GM21360 (cell line): ENCODE results near the gene SNHG17.

Source experiments
- ATAC-seq: cut with Tn5 transposase; IDR thresholded peaks from one replicate; pipeline ENCODE4 v1.9.1; 2021; ENCODE audit warnings: mild to moderate bottlenecking, moderate library complexity; ENCODE audit not compliant: unreplicated experiment

SNHG17 gene

GRCh38 chr20:38377039-38377685 is 58.0 kb downstream of the SNHG17 start:
- no peak for ATAC-seq

DNA sequence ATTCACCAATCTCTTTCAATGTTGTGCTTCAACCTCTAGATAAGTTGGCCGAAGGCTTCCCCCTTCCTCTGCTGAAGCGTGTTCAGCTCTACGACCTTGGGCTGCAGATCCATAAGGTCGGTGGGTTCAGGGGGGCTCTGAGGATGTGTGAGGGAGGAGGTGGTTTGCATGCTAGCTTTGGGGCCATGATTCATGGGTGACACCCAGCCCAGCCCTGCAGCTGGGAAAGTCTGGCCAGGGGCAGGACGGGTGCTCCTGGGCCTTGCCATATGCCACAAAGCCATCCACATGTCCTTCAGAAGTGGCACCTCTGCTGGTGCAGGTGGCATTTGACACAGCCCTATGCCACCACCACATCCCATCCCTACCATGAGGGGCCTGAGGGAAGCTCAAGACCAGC is 61.2 kb downstream of the SNHG17 start:
- no peak for ATAC-seq

GRCh38 chr20:38373231-38373867 is 61.8 kb downstream of the SNHG17 start:
- no peak for ATAC-seq

DNA sequence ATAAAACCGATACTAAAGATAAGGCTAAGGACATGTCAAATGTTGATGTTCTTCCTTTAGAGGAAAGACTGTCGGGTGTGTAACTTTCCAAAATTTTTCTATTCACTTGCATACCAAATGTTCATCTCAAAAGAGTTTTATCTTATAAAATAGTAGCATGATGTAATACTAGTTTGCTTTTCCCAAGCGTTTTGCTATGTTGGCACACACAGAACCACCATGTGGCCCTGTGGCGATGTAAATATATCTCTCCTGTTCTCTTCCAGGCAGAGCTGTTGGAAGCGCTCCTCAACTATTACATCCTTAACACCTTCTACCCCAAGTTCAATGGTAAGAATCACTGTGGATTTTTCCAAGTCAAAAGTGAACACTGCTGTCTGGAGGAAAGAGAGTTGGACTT is 62.3 kb downstream of the SNHG17 start:
- no peak for ATAC-seq
